Measurements from ENCODE around the gene WDCP. TPM values are rescaled to one million over a fixed set of nuclear protein-coding genes. Genes with fewer than 3 reads are reported as not detected.

The WDCP gene
- total and polyA plus RNA-seq, 2 experiments from 2014 or later: 6.8 to 7.7 TPM

GRCh38 chr2:24008672-24009366 is 38.4 kb downstream of the WDCP start:
- no peak for TF ChIP-seq CTCF (IDR thresholded peaks at IDR 0.05; ENCODE audit: low read depth, low read length)
- Histone ChIP-seq H3K27me3 (peaks cover 18% of the 10 kb centered on the region), H3K4me3 (no peak overlapping the region), H3K27ac (no peak overlapping the region), H3K36me3 (no peaks in the 10 kb centered on the region), H3K4me1 (ENCODE audit: low read depth) (no peaks in the 10 kb centered on the region), H3K9me3 (ENCODE audit: low read depth) (no peaks in the 10 kb centered on the region)
- DNase-seq (ENCODE audit: low read depth in 1 of 2, low spot score in 1 of 2): no peak

GRCh38 chr2:24007693-24008092 is 39.5 kb downstream of the WDCP start:
- no peaks in the 10 kb centered on the region for H3K4me1 ChIP-seq (ENCODE audit: low read depth)
- H3K36me3 ChIP-seq: no peaks in the 10 kb centered on the region
- TF ChIP-seq CTCF (IDR thresholded peaks at IDR 0.05; ENCODE audit: low read depth, low read length): no peak
- H3K4me3 ChIP-seq: no peak overlapping the region
- no peaks in the 10 kb centered on the region for H3K9me3 ChIP-seq (ENCODE audit: low read depth)
- H3K27me3 ChIP-seq: peaks cover 18% of the 10 kb centered on the region
- no peak for DNase-seq (ENCODE audit: low read depth in 1 of 2, low spot score in 1 of 2)
- no peak overlapping the region for H3K27ac ChIP-seq

GRCh38 chr2:23994567-23994966 is 52.6 kb downstream of the WDCP start:
- no peak for DNase-seq (ENCODE audit: low read depth in 1 of 2, low spot score in 1 of 2)
- Histone ChIP-seq H3K4me1 (ENCODE audit: low read depth) (no peaks in the 10 kb centered on the region), H3K27ac (no peak overlapping the region), H3K36me3 (peaks cover 8% of the 10 kb centered on the region), H3K4me3 (no peak overlapping the region), H3K27me3 (no peaks in the 10 kb centered on the region), H3K9me3 (ENCODE audit: low read depth) (no peaks in the 10 kb centered on the region)
- no peak for TF ChIP-seq CTCF (IDR thresholded peaks at IDR 0.05; ENCODE audit: low read depth, low read length)

GRCh38 chr2:23993736-23994269 is 53.4 kb downstream of the WDCP start:
- no peak for TF ChIP-seq CTCF (IDR thresholded peaks at IDR 0.05; ENCODE audit: low read depth, low read length)
- no peak overlapping the region for H3K27ac ChIP-seq
- no peak for DNase-seq (ENCODE audit: low read depth in 1 of 2, low spot score in 1 of 2)

GRCh38 chr2:23992931-23993330 is 54.3 kb downstream of the WDCP start:
- no peaks in the 10 kb centered on the region for H3K4me1 ChIP-seq (ENCODE audit: low read depth)
- no peak overlapping the region for H3K4me3 ChIP-seq
- no peak for TF ChIP-seq CTCF (IDR thresholded peaks at IDR 0.05; ENCODE audit: low read depth, low read length)
- no peaks in the 10 kb centered on the region for H3K9me3 ChIP-seq (ENCODE audit: low read depth)
- peaks cover 1% of the 10 kb centered on the region for H3K36me3 ChIP-seq
- H3K27ac ChIP-seq: no peak overlapping the region
- no peak for DNase-seq (ENCODE audit: low read depth in 1 of 2, low spot score in 1 of 2)
- no peaks in the 10 kb centered on the region for H3K27me3 ChIP-seq

More at GRCh38 chr2:23993736-23994269, 53.4 kb downstream of the WDCP start:
- H3K9me3 ChIP-seq (ENCODE audit: low read depth): no peaks in the 10 kb centered on the region
- no peak overlapping the region for H3K4me3 ChIP-seq
- H3K36me3 ChIP-seq: peaks cover 3% of the 10 kb centered on the region
- no peaks in the 10 kb centered on the region for H3K27me3 ChIP-seq
- H3K4me1 ChIP-seq (ENCODE audit: low read depth): no peaks in the 10 kb centered on the region
